ENCODE results near the gene NUP98.
"Not testable (repeated sequence)": the region's sequence is repeated elsewhere in the genome, so short reads cannot be mapped to it uniquely, and the experiment has no call there.

DNA sequence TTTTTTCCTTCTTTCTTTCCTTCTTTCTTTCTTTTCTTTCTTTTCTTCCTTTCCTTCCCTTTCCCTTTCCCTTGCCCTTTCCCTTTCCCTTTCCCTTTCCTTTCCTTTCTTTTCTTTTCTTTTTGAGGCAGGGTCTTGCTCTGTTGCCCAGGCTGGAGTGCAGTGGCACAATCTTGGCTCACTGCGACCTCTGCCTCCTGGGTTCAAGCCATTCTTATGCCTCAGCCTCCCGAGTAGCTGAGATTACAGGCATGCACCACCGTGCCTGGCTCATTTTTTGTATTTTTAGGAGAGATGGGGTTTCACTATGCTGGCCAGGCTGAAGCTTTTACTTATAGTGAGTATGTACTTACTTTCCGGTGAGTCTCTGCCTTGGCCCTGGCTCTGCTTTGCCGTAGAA lies 17.5 kb upstream of the NUP98 start:
- not testable (repeated sequence) for TF ChIP-seq EZH2, EZH2phosphoT487 (IDR thresholded peaks at IDR 0.05)
- TF ChIP-seq, protein P1, sequence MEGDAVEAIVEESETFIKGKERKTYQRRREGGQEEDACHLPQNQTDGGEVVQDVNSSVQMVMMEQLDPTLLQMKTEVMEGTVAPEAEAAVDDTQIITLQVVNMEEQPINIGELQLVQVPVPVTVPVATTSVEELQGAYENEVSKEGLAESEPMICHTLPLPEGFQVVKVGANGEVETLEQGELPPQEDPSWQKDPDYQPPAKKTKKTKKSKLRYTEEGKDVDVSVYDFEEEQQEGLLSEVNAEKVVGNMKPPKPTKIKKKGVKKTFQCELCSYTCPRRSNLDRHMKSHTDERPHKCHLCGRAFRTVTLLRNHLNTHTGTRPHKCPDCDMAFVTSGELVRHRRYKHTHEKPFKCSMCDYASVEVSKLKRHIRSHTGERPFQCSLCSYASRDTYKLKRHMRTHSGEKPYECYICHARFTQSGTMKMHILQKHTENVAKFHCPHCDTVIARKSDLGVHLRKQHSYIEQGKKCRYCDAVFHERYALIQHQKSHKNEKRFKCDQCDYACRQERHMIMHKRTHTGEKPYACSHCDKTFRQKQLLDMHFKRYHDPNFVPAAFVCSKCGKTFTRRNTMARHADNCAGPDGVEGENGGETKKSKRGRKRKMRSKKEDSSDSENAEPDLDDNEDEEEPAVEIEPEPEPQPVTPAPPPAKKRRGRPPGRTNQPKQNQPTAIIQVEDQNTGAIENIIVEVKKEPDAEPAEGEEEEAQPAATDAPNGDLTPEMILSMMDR (IDR thresholded peaks at IDR 0.05): not testable (repeated sequence)
